B cell (primary cell): Measurements from ENCODE around the gene CRYM.

Source experiments
- EZH2 ChIP-seq: IDR thresholded peaks from 2 replicates; pipeline ENCODE4 v1.6.1; 2012; ENCODE audit warnings: borderline replicate concordance, low read depth, mild to moderate bottlenecking, moderate library complexity, low read length; ENCODE audit not compliant: insufficient read depth, poor library complexity, severe bottlenecking
- TF ChIP-seq, protein P1 (sequence below): fragments of 200-600 bp; IDR thresholded peaks from one replicate; pipeline ENCODE4 v1.8.0; 2022; ENCODE audit warnings: antibody characterized with exemption, mild to moderate bottlenecking

DNA sequence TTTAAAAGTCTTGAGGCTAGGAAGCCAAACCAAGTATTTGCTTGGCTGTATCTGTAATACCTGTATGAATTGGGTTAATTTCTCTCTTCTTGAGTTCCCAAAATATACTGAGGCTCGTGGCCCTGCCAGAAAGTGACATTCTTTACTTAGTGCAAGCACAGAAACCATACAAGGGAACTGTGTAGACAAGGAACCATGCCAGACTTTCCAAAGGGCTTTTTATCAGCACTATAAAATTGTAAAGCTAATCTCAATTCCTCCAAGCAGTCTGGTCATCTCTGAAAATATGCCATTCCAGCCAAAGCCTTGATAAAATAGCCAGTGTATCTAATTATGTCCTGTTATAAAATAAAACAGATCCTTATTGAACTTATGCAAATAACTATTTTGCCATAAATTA is 7.2 kb upstream of the CRYM start:
- TF ChIP-seq, protein P1, sequence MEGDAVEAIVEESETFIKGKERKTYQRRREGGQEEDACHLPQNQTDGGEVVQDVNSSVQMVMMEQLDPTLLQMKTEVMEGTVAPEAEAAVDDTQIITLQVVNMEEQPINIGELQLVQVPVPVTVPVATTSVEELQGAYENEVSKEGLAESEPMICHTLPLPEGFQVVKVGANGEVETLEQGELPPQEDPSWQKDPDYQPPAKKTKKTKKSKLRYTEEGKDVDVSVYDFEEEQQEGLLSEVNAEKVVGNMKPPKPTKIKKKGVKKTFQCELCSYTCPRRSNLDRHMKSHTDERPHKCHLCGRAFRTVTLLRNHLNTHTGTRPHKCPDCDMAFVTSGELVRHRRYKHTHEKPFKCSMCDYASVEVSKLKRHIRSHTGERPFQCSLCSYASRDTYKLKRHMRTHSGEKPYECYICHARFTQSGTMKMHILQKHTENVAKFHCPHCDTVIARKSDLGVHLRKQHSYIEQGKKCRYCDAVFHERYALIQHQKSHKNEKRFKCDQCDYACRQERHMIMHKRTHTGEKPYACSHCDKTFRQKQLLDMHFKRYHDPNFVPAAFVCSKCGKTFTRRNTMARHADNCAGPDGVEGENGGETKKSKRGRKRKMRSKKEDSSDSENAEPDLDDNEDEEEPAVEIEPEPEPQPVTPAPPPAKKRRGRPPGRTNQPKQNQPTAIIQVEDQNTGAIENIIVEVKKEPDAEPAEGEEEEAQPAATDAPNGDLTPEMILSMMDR, result no peak
- TF ChIP-seq EZH2, result no peak
